H1 (cell line): ENCODE results near the gene PCYT1B. TPM values are rescaled to one million over a fixed set of nuclear protein-coding genes. Genes with fewer than 3 reads are reported as not detected.

Experiments
- CTCF ChIA-PET: fragments of 300-600 bp; sonication (Branson Sonifier 250); formaldehyde crosslinking; loops from one replicate; lab custom pipeline; 2021; ENCODE audit not compliant: partially characterized antibody; lab: Charles Lee
- POLR2A ChIA-PET: fragments of 300-600 bp; sonication (Branson Sonifier 250); formaldehyde crosslinking; loops from one replicate; lab custom pipeline; 2021; ENCODE audit warnings: inconsistent platforms; ENCODE audit not compliant: partially characterized antibody; lab: Charles Lee
- DNase-seq, 2 experiments: peaks; one replicate each; pipeline versions ENCODE4 v3.0.0 to v3.0.0-alpha.2; 2010 to 2022; ENCODE audit warnings: low spot score in 2 of 2, low read depth in 1 of 2, mixed read lengths in 1 of 2
- FAIRE-seq: peaks from 2 replicates; lab custom pipeline; 2011; peaks lifted over from hg19 to GRCh38; lab: Jason Lieb, UNC
- H2AFZ ChIP-seq: 2 replicates; pipeline ENCODE4 v1.8.1; 2012; ENCODE audit warnings: low read length, inconsistent platforms
- H2AK5ac ChIP-seq: 2 replicates; pipeline ENCODE4 v1.6.1; 2013; ENCODE audit warnings: low read depth, low read length
- H2BK120ac ChIP-seq: replicated peaks from 2 replicates; pipeline ENCODE3; 2013; ENCODE audit warnings: low read depth, low read length, inconsistent platforms
- H2BK12ac ChIP-seq: 2 replicates; pipeline ENCODE4 v1.6.1; 2013; ENCODE audit warnings: low read depth, low read length
- H2BK15ac ChIP-seq: 2 replicates; pipeline ENCODE4 v1.6.1; 2013; ENCODE audit warnings: low read length
- H2BK20ac ChIP-seq: 2 replicates; pipeline ENCODE4 v1.6.1; 2013; ENCODE audit warnings: low read length
- H2BK5ac ChIP-seq: 2 replicates; pipeline ENCODE4 v1.6.1; 2013; ENCODE audit warnings: low read depth, low read length
- H3K14ac ChIP-seq: 2 replicates; pipeline ENCODE4 v1.6.1; 2013; ENCODE audit warnings: inconsistent platforms; ENCODE audit not compliant: insufficient read length
- H3K18ac ChIP-seq: 2 replicates; pipeline ENCODE4 v1.6.1; 2013; ENCODE audit warnings: low read length; ENCODE audit errors: extremely low read depth
- H3K23ac ChIP-seq: 2 replicates; pipeline ENCODE4 v1.6.1; 2013; ENCODE audit warnings: inconsistent platforms; ENCODE audit not compliant: insufficient read length
- H3K23me2 ChIP-seq: 2 replicates; pipeline ENCODE4 v1.6.1; 2013; ENCODE audit warnings: low read depth, low read length
- H3K27ac ChIP-seq: 2 replicates; pipeline ENCODE4 v1.6.1; 2011; ENCODE audit warnings: low read depth, low read length, inconsistent platforms
- H3K27me3 ChIP-seq, 4 experiments: replicated peaks in 1 of 4; 1 replicate in 1 of 4; 2 replicates in 3 of 4; pipeline versions ENCODE4 v1.6.1 to v1.8.1; 2011 to 2013; ENCODE audit warnings: low read length in 3 of 4, mild to moderate bottlenecking in 3 of 4, inconsistent platforms in 2 of 4, mixed read lengths in 2 of 4, moderate library complexity in 1 of 4; ENCODE audit not compliant: control insufficient read depth in 3 of 4, insufficient read depth in 3 of 4; ENCODE audit errors: extremely low read depth in 1 of 4
- H3K36me3 ChIP-seq, 4 experiments: 2 replicates each; pipeline versions ENCODE4 v1.6.1 to v1.8.1; 2011 to 2013; ENCODE audit warnings: mild to moderate bottlenecking in 4 of 4, low read length in 3 of 4, moderate library complexity in 2 of 4, control low read depth in 1 of 4, inconsistent platforms in 1 of 4; ENCODE audit not compliant: insufficient read depth in 4 of 4, control insufficient read depth in 2 of 4
- H3K4ac ChIP-seq: replicated peaks from 2 replicates; pipeline ENCODE3; 2013; ENCODE audit warnings: low read length, low read depth, mixed read lengths, inconsistent platforms; ENCODE audit not compliant: insufficient read length
- H3K4me1 ChIP-seq, 4 experiments: replicated peaks in 1 of 4; 1 replicate in 1 of 4; 2 replicates in 3 of 4; pipeline versions ENCODE4 v1.6.1 to v1.8.1; 2011 to 2013; ENCODE audit warnings: low read length in 3 of 4, inconsistent platforms in 2 of 4, mixed read lengths in 1 of 4; ENCODE audit not compliant: insufficient read depth in 4 of 4, control insufficient read depth in 3 of 4
- H3K4me2 ChIP-seq, 2 experiments: 2 replicates each; pipeline versions ENCODE4 v1.6.1 to v1.8.1; 2011 to 2013; ENCODE audit warnings: low read depth in 2 of 2, low read length in 2 of 2, control low read depth in 1 of 2, inconsistent platforms in 1 of 2, mild to moderate bottlenecking in 1 of 2; ENCODE audit not compliant: insufficient read depth in 1 of 2
- H3K4me3 ChIP-seq, 4 experiments: fragments of 200-600, 300-600 bp in 1 of 4; sonication (generic), shearing (Covaris generic), sonication (Bioruptor Twin) in 1 of 4; 2 replicates each; pipeline versions ENCODE4 v1.5.1 to v1.8.1; 2011 to 2016; ENCODE audit warnings: low read length in 4 of 4, low read depth in 3 of 4, control low read depth in 2 of 4, inconsistent platforms in 2 of 4, mild to moderate bottlenecking in 2 of 4, mixed read lengths in 1 of 4, moderate library complexity in 1 of 4; ENCODE audit not compliant: insufficient read depth in 2 of 4; ENCODE audit errors: extremely low read depth in 1 of 4
- H3K56ac ChIP-seq: replicated peaks from 2 replicates; pipeline ENCODE3; 2013; ENCODE audit warnings: low read depth, mild to moderate bottlenecking, mixed read lengths, low read length, inconsistent platforms; ENCODE audit not compliant: insufficient read length
- H3K79me1 ChIP-seq: 2 replicates; pipeline ENCODE4 v1.6.1; 2013; ENCODE audit warnings: low read depth, low read length, control low read depth
- H3K79me2 ChIP-seq, 2 experiments: 2 replicates each; pipeline versions ENCODE4 v1.6.1 to v1.8.1; 2012 to 2013; ENCODE audit warnings: low read length in 2 of 2, mild to moderate bottlenecking in 2 of 2, inconsistent platforms in 1 of 2; ENCODE audit not compliant: insufficient read depth in 2 of 2, control insufficient read depth in 1 of 2
- H3K9ac ChIP-seq, 4 experiments: replicated peaks in 1 of 4; 1 replicate in 1 of 4; 2 replicates in 3 of 4; pipeline versions ENCODE4 v1.6.1 to v1.8.1; 2011 to 2013; ENCODE audit warnings: low read depth in 3 of 4, low read length in 3 of 4, control low read depth in 2 of 4, mild to moderate bottlenecking in 2 of 4, moderate library complexity in 2 of 4, inconsistent platforms in 1 of 4; ENCODE audit errors: extremely low read depth in 1 of 4
- H3K9me3 ChIP-seq, 2 experiments: 2 replicates each; pipeline versions ENCODE4 v1.6.1 to v1.8.1; 2012 to 2013; ENCODE audit warnings: mild to moderate bottlenecking in 2 of 2, moderate library complexity in 2 of 2, control low read depth in 1 of 2, inconsistent platforms in 1 of 2, low read depth in 1 of 2, low read length in 1 of 2, mixed read lengths in 1 of 2; ENCODE audit not compliant: insufficient read depth in 2 of 2
- H4K20me1 ChIP-seq, 2 experiments: replicated peaks in 1 of 2; 2 replicates each; pipeline versions ENCODE3 to v1.8.1; 2011 to 2013; ENCODE audit warnings: inconsistent platforms in 2 of 2, low read length in 2 of 2, mild to moderate bottlenecking in 1 of 2; ENCODE audit not compliant: insufficient read depth in 2 of 2, control insufficient read depth in 1 of 2
- H4K5ac ChIP-seq: 2 replicates; pipeline ENCODE4 v1.6.1; 2013; ENCODE audit warnings: low read length, low read depth, mixed read lengths, inconsistent platforms; ENCODE audit not compliant: insufficient read length
- H4K8ac ChIP-seq: 2 replicates; pipeline ENCODE4 v1.8.0; 2013; ENCODE audit warnings: mild to moderate bottlenecking, moderate library complexity, low read length, inconsistent platforms; ENCODE audit not compliant: insufficient read depth; ENCODE audit errors: extremely low read depth
- H4K91ac ChIP-seq: replicated peaks from 2 replicates; pipeline ENCODE3; 2013; ENCODE audit warnings: low read length, mixed read lengths, inconsistent platforms; ENCODE audit not compliant: insufficient read length
- CBX8 ChIP-seq: fragments of 300-800, 300-1000 bp; sonication (generic); IDR thresholded peaks from 2 replicates; pipeline ENCODE4 v1.7.1; 2016; ENCODE audit warnings: low read depth, low read length, borderline replicate concordance
- RNF2 ChIP-seq: fragments of 200-900, 300-1000 bp; sonication (generic); IDR thresholded peaks from 2 replicates; pipeline ENCODE4 v1.7.1; 2016; ENCODE audit warnings: borderline replicate concordance, low read depth, mild to moderate bottlenecking, antibody characterized with exemption, low read length; ENCODE audit not compliant: poor library complexity, severe bottlenecking; ENCODE audit errors: missing control alignments
- WGBS, 2 experiments: shearing (Covaris generic) in 1 of 2; methylation state at CpG; one replicate each; pipeline versions ENCODE4 v1.1.6 to v1.1.7; 2013 to 2015; ENCODE audit warnings: low lambda C conversion rate in 2 of 2, mixed read lengths in 2 of 2, inconsistent platforms in 1 of 2, low coverage in 1 of 2, missing lambda C conversion rate in 1 of 2; ENCODE audit not compliant: insufficient replicate concordance in 2 of 2, insufficient coverage in 1 of 2, insufficient read length in 1 of 2; ENCODE audit errors: extremely low coverage in 1 of 2, missing lambda C conversion rate in 1 of 2; 5-methylcytosine and 5-hydroxymethylcytosine counted together
- polyA plus RNA-seq, 7 experiments: library from polyadenylated mRNA; depleted of rRNA in 3 of 7; stranded (reverse) in 5 of 7; unstranded in 2 of 7; fragments of >200 nt in 5 of 7; fragments of 200-250 nt in 2 of 7; gene quantifications; 1 replicate in 5 of 7; 2 replicates in 1 of 7; 4 replicates in 1 of 7; pipeline versions ENCODE4 v1.2.1 to v1.2.3, GENCODE V29; 2011 to 2013; ENCODE audit warnings: missing spikeins in 2 of 7, mixed read lengths in 2 of 7
- total RNA-seq: library from RNA; stranded (reverse); fragmentation: NEBNext Ultra II Directional; extraction: Animal tissue kit (Norgen Biotek cat#: 25700); gene quantifications from 2 replicates; pipeline ENCODE4 v1.2.1, GENCODE V29; 2021

Gene PCYT1B
- total and polyA plus RNA-seq, 2 of the 8 experiments (the other 6 are each of a cell fraction or from before 2014, with no cell fraction given) = 17.9 to 30.6 TPM

DNA sequence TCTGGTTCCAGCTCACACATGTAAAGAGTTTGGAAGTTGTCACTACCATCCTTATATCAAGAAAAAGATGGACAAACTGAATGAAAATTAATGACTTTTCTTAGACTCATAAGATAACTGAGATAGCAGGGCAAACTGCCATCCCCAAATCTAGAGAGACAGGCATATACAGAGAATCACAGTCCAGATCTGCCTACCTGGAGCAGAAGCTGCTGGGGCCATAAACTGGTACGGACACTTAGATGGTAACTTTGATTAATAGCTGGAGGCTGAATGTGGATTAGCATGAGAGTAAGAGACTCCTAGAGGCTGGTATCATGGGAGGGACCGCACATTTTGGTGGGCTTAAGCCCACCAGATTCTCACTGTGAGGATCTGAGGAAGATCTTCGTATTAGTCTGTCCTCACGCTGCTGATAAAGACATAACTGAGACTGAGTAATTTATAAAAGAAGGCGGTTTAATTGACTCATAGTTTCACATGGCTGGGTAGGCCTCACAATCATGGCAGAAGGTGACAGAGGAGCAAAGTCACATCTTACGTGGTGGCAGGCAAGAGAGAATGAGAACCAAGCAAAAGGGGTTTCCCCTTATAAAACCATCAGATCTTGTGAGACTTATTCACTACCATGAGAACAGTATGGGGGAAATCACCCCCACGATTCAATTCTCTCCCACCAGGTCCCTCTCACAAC is 35.7 kb upstream of the PCYT1B start:
- H4K8ac ChIP-seq = no peak overlapping the region

More for the DNA sequence above, 35.7 kb upstream of the PCYT1B start:
- no peaks in the 10 kb centered on the region for H4K20me1 ChIP-seq
- H2BK15ac ChIP-seq = no peak overlapping the region
- ChIA-PET POLR2A (no interaction called here), CTCF (interaction anchor here (1.1 to 1.4 kb wide), 2 partner anchors 8 to 177 kb away, joined by 3 read pairs; no protein-coding TSS in a partner anchor)
- H3K9me3 ChIP-seq = no peaks in the 10 kb centered on the region
- no peak overlapping the region for H4K91ac ChIP-seq
- H3K4me2 ChIP-seq = no peak overlapping the region
- H2AFZ ChIP-seq = no peak overlapping the region
- no peak overlapping the region for H3K18ac ChIP-seq
- 85% methylated on average over 7 of the region's 7 CpGs; no CpG with 5 or more reads in 1 of the 2 experiments for WGBS, 2 experiments
- H3K4ac ChIP-seq = no peak overlapping the region
- H3K9ac ChIP-seq = no peak overlapping the region
- H3K23me2 ChIP-seq = no peaks in the 10 kb centered on the region
- H3K4me1 ChIP-seq = no peaks in the 10 kb centered on the region
- no peak overlapping the region for H2BK120ac ChIP-seq
- no peaks in the 10 kb centered on the region for H3K79me2 ChIP-seq
- H4K5ac ChIP-seq = no peak overlapping the region
- no peaks in the 10 kb centered on the region for H3K79me1 ChIP-seq
- no peak overlapping the region for H2AK5ac ChIP-seq
- TF ChIP-seq RNF2 (no peak), CBX8 (no peak)
- no peak overlapping the region for H3K56ac ChIP-seq
- no peak overlapping the region for H2BK20ac ChIP-seq
- no peak for FAIRE-seq
- H3K27ac ChIP-seq = no peak overlapping the region
- no peak overlapping the region for H3K14ac ChIP-seq
- H3K4me3 ChIP-seq = no peak overlapping the region
- H3K27me3 ChIP-seq = no peaks in the 10 kb centered on the region
- H2BK5ac ChIP-seq = no peak overlapping the region
- H3K23ac ChIP-seq = no peak overlapping the region
- no peak overlapping the region for H2BK12ac ChIP-seq
- no peaks in the 10 kb centered on the region for H3K36me3 ChIP-seq
- DNase-seq = no peak
